H9 (cell line): Measurements from ENCODE around the gene SLX4IP. TPM values are rescaled to one million over a fixed set of nuclear protein-coding genes. Genes with fewer than 3 reads are reported as not detected.

Experiments
- DNase-seq: peaks from one replicate; pipeline ENCODE4 v3.0.0-alpha.2; 2017
- H2AFZ ChIP-seq: one replicate; pipeline ENCODE4 v1.6.1; 2013; ENCODE audit warnings: mild to moderate bottlenecking, low read length, control low read depth, moderate library complexity
- H2AK5ac ChIP-seq: 2 replicates; pipeline ENCODE4 v1.6.1; 2013; ENCODE audit warnings: low read length, control low read depth, mixed read lengths; ENCODE audit not compliant: insufficient read length
- H2BK120ac ChIP-seq: one replicate; pipeline ENCODE4 v1.6.1; 2013; ENCODE audit warnings: low read depth, mild to moderate bottlenecking, low read length, control low read depth, inconsistent platforms; ENCODE audit not compliant: poor library complexity, severe bottlenecking
- H2BK12ac ChIP-seq: 2 replicates; pipeline ENCODE4 v1.6.1; 2013; ENCODE audit warnings: low read length, control low read depth, mixed read lengths, low read depth; ENCODE audit not compliant: insufficient read length
- H2BK15ac ChIP-seq: 2 replicates; pipeline ENCODE4 v1.6.1; 2013; ENCODE audit warnings: low read depth, low read length, control low read depth
- H2BK20ac ChIP-seq: one replicate; pipeline ENCODE4 v1.6.1; 2013; ENCODE audit warnings: low read depth, mild to moderate bottlenecking, low read length, control low read depth, inconsistent platforms; ENCODE audit not compliant: poor library complexity, severe bottlenecking
- H2BK5ac ChIP-seq: 2 replicates; pipeline ENCODE4 v1.6.1; 2013; ENCODE audit warnings: low read length, control low read depth, mixed read lengths; ENCODE audit not compliant: insufficient read length
- H3K14ac ChIP-seq: 2 replicates; pipeline ENCODE4 v1.6.1; 2013; ENCODE audit warnings: low read length, control low read depth; ENCODE audit not compliant: insufficient read depth
- H3K18ac ChIP-seq: 2 replicates; pipeline ENCODE4 v1.6.1; 2013; ENCODE audit warnings: low read depth, mild to moderate bottlenecking, mixed read lengths, low read length, control low read depth; ENCODE audit not compliant: insufficient read length
- H3K23ac ChIP-seq: 2 replicates; pipeline ENCODE4 v1.6.1; 2013; ENCODE audit warnings: low read length, control low read depth, mixed read lengths, low read depth; ENCODE audit not compliant: insufficient read length
- H3K23me2 ChIP-seq: 2 replicates; pipeline ENCODE4 v1.6.1; 2013; ENCODE audit warnings: low read depth, mild to moderate bottlenecking, mixed read lengths, low read length, control low read depth; ENCODE audit not compliant: insufficient read length, poor library complexity, severe bottlenecking
- H3K27ac ChIP-seq: 2 replicates; pipeline ENCODE4 v1.5.1; 2013; ENCODE audit warnings: low read length, control low read depth, mixed read lengths, low read depth; ENCODE audit not compliant: insufficient read length
- H3K27me3 ChIP-seq: 2 replicates; pipeline ENCODE4 v1.6.1; 2013; ENCODE audit warnings: low read length, control low read depth, inconsistent platforms; ENCODE audit not compliant: insufficient read depth
- H3K4ac ChIP-seq: 2 replicates; pipeline ENCODE4 v1.6.1; 2013; ENCODE audit warnings: low read depth, mild to moderate bottlenecking, control low read depth, inconsistent platforms, low read length, moderate library complexity
- H3K4me1 ChIP-seq: 2 replicates; pipeline ENCODE4 v1.6.1; 2013; ENCODE audit warnings: low read length, control low read depth, inconsistent platforms; ENCODE audit not compliant: insufficient read depth
- H3K4me2 ChIP-seq: 2 replicates; pipeline ENCODE4 v1.6.1; 2013; ENCODE audit warnings: low read length, control low read depth, mixed read lengths; ENCODE audit not compliant: insufficient read length, insufficient read depth
- H3K56ac ChIP-seq: 2 replicates; pipeline ENCODE4 v1.6.1; 2013; ENCODE audit warnings: low read depth, mild to moderate bottlenecking, mixed read lengths, low read length, control low read depth; ENCODE audit not compliant: insufficient read length
- H3K79me1 ChIP-seq: 2 replicates; pipeline ENCODE4 v1.6.1; 2013; ENCODE audit warnings: low read depth, mild to moderate bottlenecking, moderate library complexity, low read length, control low read depth, inconsistent platforms; ENCODE audit not compliant: insufficient read depth, poor library complexity, severe bottlenecking
- H3K79me2 ChIP-seq: 2 replicates; pipeline ENCODE4 v1.6.1; 2013; ENCODE audit warnings: low read length, control low read depth, inconsistent platforms; ENCODE audit not compliant: insufficient read depth
- H3K9ac ChIP-seq: 2 replicates; pipeline ENCODE4 v1.6.1; 2013; ENCODE audit warnings: low read length, control low read depth, mixed read lengths; ENCODE audit not compliant: insufficient read length; ENCODE audit errors: extremely low read depth
- H3K9me3 ChIP-seq: one replicate; pipeline ENCODE4 v1.6.1; 2013; ENCODE audit warnings: low read depth, low read length, inconsistent platforms; ENCODE audit not compliant: control insufficient read depth
- H3T11ph ChIP-seq: one replicate; pipeline ENCODE4 v1.6.1; 2013; ENCODE audit warnings: mild to moderate bottlenecking, low read length, control low read depth, inconsistent platforms
- H4K20me1 ChIP-seq: one replicate; pipeline ENCODE4 v1.6.1; 2013; ENCODE audit not compliant: control insufficient read depth, insufficient read length, insufficient read depth
- H4K5ac ChIP-seq: 2 replicates; pipeline ENCODE4 v1.6.1; 2013; ENCODE audit warnings: low read depth, mild to moderate bottlenecking, mixed read lengths, low read length, control low read depth; ENCODE audit not compliant: insufficient read length
- H4K8ac ChIP-seq: replicated peaks from 2 replicates; pipeline ENCODE4 v1.6.1; 2013; ENCODE audit warnings: low read length, control low read depth, mixed read lengths, low read depth; ENCODE audit not compliant: insufficient read length
- H4K91ac ChIP-seq: 2 replicates; pipeline ENCODE4 v1.6.1; 2013; ENCODE audit warnings: low read depth, mild to moderate bottlenecking, moderate library complexity, mixed read lengths, low read length, control low read depth; ENCODE audit not compliant: insufficient read length
- H3K27ac Mint-ChIP-seq, 3 experiments: 2 replicates in 2 of 3; 3 replicates in 1 of 3; pipeline ENCODE4 v1.8.0; 2020 to 2021; ENCODE audit warnings: mixed read lengths in 3 of 3, mild to moderate bottlenecking in 1 of 3, moderate library complexity in 1 of 3
- H3K27me3 Mint-ChIP-seq: 2 replicates; pipeline ENCODE4 v1.8.0; 2021; ENCODE audit warnings: low read depth, mild to moderate bottlenecking, moderate library complexity, mixed read lengths
- H3K36me3 Mint-ChIP-seq, 3 experiments: 2 replicates in 2 of 3; 3 replicates in 1 of 3; pipeline ENCODE4 v1.8.0; 2020 to 2021; ENCODE audit warnings: low read depth in 3 of 3, mixed read lengths in 3 of 3; ENCODE audit not compliant: insufficient read depth in 1 of 3
- H3K4me1 Mint-ChIP-seq, 2 experiments: 2 replicates each; pipeline ENCODE4 v1.8.0; 2020; ENCODE audit warnings: mixed read lengths in 2 of 2
- H3K4me3 Mint-ChIP-seq, 2 experiments: 2 replicates in 1 of 2; 3 replicates in 1 of 2; pipeline ENCODE4 v1.8.0; 2020 to 2021; ENCODE audit warnings: mild to moderate bottlenecking in 2 of 2, mixed read lengths in 2 of 2, moderate library complexity in 1 of 2
- H3K9me3 Mint-ChIP-seq, 2 experiments: 2 replicates in 1 of 2; 3 replicates in 1 of 2; pipeline ENCODE4 v1.8.0; 2020; ENCODE audit warnings: mild to moderate bottlenecking in 2 of 2, mixed read lengths in 2 of 2, moderate library complexity in 1 of 2
- total RNA-seq: library from RNA; stranded (reverse); gene quantifications from 2 replicates; pipeline ENCODE4 v1.2.1, GENCODE V29; 2021
- TF ChIP-seq, protein P1 (sequence below): fragments of 200-600 bp; sonication (generic); conservative IDR thresholded peaks from 3 replicates; pipeline ENCODE4 v1.8.0; 2021; ENCODE audit warnings: antibody characterized with exemption, mild to moderate bottlenecking

SLX4IP gene
- total RNA-seq, 1 experiment from 2014 or later = 7.9 TPM

DNA sequence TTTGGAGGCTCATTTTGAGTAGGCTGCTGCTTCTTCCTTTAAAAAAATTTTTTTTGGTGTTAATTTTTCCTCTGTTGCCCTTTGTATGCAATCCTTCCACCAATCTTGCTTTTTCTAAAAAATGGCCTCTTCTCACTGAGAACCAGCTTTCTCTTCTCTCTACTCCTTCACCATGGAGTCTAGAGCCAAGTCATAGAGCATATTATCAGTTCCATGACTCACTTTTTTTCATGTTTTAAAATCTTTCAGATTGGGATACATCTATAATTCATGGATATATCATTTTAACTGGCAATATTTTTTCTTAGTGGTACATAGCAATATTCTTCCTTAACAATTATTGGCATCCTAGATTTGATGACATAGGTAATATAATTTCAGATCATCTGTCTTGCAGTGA lies 62.7 kb downstream of the SLX4IP start:
- H3K4me2 ChIP-seq = no peak overlapping the region
- no peak for DNase-seq
- H3K36me3 Mint-ChIP-seq = no peaks in the 10 kb centered on the region; a peak in 1 of 7 replicates
- no peak overlapping the region for H2AK5ac ChIP-seq
- no peak overlapping the region for H3K14ac ChIP-seq
- H3K4me1 ChIP-seq = peaks cover 14% of the 10 kb centered on the region; the same call in 1 of the 2 replicates
- H3K23ac ChIP-seq = no peak overlapping the region
- no peak overlapping the region for H2BK120ac ChIP-seq
- no peak overlapping the region for H2BK20ac ChIP-seq
- H4K8ac ChIP-seq = no peak overlapping the region
- peaks cover 2% of the 10 kb centered on the region for H3K79me1 ChIP-seq
- no peak overlapping the region for H3K27ac ChIP-seq
- no peaks in the 10 kb centered on the region for H3K9me3 ChIP-seq
- H4K5ac ChIP-seq = no peak overlapping the region
- H2BK15ac ChIP-seq = no peak overlapping the region
- 0 out of 2 replicates have a peak, but pooled peaks cover 2% of the 10 kb centered on the region for H3K79me2 ChIP-seq
- no peak overlapping the region for H4K91ac ChIP-seq
- TF ChIP-seq, protein P1, sequence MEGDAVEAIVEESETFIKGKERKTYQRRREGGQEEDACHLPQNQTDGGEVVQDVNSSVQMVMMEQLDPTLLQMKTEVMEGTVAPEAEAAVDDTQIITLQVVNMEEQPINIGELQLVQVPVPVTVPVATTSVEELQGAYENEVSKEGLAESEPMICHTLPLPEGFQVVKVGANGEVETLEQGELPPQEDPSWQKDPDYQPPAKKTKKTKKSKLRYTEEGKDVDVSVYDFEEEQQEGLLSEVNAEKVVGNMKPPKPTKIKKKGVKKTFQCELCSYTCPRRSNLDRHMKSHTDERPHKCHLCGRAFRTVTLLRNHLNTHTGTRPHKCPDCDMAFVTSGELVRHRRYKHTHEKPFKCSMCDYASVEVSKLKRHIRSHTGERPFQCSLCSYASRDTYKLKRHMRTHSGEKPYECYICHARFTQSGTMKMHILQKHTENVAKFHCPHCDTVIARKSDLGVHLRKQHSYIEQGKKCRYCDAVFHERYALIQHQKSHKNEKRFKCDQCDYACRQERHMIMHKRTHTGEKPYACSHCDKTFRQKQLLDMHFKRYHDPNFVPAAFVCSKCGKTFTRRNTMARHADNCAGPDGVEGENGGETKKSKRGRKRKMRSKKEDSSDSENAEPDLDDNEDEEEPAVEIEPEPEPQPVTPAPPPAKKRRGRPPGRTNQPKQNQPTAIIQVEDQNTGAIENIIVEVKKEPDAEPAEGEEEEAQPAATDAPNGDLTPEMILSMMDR = no peak
- H3K56ac ChIP-seq = no peak overlapping the region
- H3K9me3 Mint-ChIP-seq = peaks cover 0 to 4% of the 10 kb centered on the region in 2 experiments; a peak in 2 of 5 replicates
- H3K4ac ChIP-seq = no peak overlapping the region
- no peak overlapping the region for H2BK12ac ChIP-seq
- H3K9ac ChIP-seq = no peak overlapping the region
- H4K20me1 ChIP-seq = no peaks in the 10 kb centered on the region
- H3K27ac Mint-ChIP-seq = peak overlapping the region in 2 of 3 experiments; percentile 40 to 73; a peak in 2 of 7 replicates
- no peak overlapping the region for H3K4me3 Mint-ChIP-seq
- H2AFZ ChIP-seq = no peak overlapping the region
- no peaks in the 10 kb centered on the region for H3K23me2 ChIP-seq
- no peaks in the 10 kb centered on the region; the same call in 1 of the 2 replicates for H3K27me3 Mint-ChIP-seq
- H3T11ph ChIP-seq = no peak overlapping the region
- no peak overlapping the region for H3K18ac ChIP-seq
- H3K4me1 Mint-ChIP-seq = peaks cover 37 to 40% of the 10 kb centered on the region in 2 experiments
- H3K27me3 ChIP-seq = no peaks in the 10 kb centered on the region
- H2BK5ac ChIP-seq = no peak overlapping the region
